Mononuclear cell (primary cell): ENCODE measurements around the gene TBC1D5. TPM values are rescaled to one million over a fixed set of nuclear protein-coding genes. Genes with fewer than 3 reads are reported as not detected.

Experiments
- H3K27me3 ChIP-seq: 2 replicates; pipeline ENCODE4 v1.6.0; 2011; ENCODE audit warnings: low read length, control low read depth; ENCODE audit not compliant: insufficient read depth
- H3K4me1 ChIP-seq: 2 replicates; pipeline ENCODE4 v1.5.1; 2011; ENCODE audit warnings: mild to moderate bottlenecking, low read length, control low read depth; ENCODE audit not compliant: insufficient read depth
- H3K4me3 ChIP-seq: 2 replicates; pipeline ENCODE4 v1.5.1; 2011; ENCODE audit warnings: mild to moderate bottlenecking, low read length, moderate library complexity
- H3K9me3 ChIP-seq: 2 replicates; pipeline ENCODE4 v1.5.1; 2011; ENCODE audit warnings: low read depth, mild to moderate bottlenecking, control low read depth, low read length
- total RNA-seq: library from RNA; depleted of rRNA; stranded (reverse); fragments of >200 nt; gene quantifications from one replicate; pipeline ENCODE4 v1.2.3, GENCODE V29; 2012

TBC1D5 gene
- total RNA-seq, 1 donor: 78.4 TPM

DNA sequence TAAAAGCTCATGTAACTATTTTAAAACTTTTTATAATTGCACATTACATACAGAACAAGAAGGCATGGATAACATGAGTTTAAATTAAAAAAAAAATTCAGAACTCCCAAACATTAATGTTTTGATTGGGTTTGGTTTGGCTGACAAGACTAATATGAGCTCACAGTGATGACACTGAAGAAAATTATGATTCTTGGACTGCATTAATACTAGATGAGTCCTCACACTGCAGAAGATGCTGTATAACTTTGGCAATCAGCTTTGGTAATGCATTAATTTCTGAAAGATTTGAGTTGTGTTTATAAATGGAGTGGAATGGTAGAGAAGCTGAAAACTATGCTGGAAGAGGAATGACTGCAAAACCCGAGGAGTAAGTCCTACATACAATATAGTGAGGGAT lies 498.8 kb downstream of the TBC1D5 start:
- H3K27me3 ChIP-seq: no peaks in the 10 kb centered on the region
- no peaks in the 10 kb centered on the region for H3K4me1 ChIP-seq
- H3K9me3 ChIP-seq: no peaks in the 10 kb centered on the region

DNA sequence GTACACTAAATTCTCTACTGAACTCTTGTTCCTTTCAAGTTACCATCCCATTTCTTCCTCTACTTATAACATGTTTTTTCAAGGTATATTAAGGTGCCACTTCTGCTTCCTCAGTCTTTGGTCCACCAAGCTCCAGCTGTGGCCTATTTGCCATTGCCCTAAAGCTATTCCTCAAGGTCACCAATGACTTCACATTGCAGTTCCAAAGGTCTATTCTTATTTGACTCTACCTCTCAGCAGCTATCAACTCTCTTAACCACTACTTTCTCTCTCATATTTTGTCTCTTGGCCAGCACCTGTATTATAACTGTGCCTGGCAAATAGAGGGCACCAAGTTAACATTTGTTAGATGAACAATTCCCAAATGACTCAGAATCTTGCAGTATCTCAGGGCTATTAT lies 503.0 kb downstream of the TBC1D5 start:
- Histone ChIP-seq H3K4me3 (no peak overlapping the region), H3K9me3 (no peaks in the 10 kb centered on the region), H3K4me1 (no peaks in the 10 kb centered on the region), H3K27me3 (no peaks in the 10 kb centered on the region)

More for the DNA sequence above, 498.8 kb downstream of the TBC1D5 start:
- no peak overlapping the region for H3K4me3 ChIP-seq

DNA sequence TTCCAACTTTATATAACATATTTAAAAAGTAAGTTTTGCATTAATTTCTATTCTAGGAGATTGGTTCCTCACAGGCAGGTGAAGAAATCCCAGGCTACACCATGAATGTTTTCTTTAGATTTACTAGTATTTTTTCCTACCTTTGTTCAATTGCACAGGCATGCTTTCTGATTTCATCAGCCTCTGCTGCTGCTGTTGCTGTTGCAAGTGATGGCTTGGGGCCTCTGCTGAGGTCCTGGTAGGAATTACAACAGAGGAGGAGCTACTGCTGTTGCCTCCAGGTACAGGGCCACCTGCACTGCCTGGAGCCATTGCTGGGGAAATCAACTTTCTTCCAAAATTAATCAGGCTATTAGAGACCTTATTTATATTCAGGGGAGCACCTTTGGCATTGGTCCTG lies 504.4 kb downstream of the TBC1D5 start:
- Histone ChIP-seq H3K9me3 (no peaks in the 10 kb centered on the region), H3K4me1 (no peaks in the 10 kb centered on the region), H3K27me3 (no peaks in the 10 kb centered on the region), H3K4me3 (no peak overlapping the region)

DNA sequence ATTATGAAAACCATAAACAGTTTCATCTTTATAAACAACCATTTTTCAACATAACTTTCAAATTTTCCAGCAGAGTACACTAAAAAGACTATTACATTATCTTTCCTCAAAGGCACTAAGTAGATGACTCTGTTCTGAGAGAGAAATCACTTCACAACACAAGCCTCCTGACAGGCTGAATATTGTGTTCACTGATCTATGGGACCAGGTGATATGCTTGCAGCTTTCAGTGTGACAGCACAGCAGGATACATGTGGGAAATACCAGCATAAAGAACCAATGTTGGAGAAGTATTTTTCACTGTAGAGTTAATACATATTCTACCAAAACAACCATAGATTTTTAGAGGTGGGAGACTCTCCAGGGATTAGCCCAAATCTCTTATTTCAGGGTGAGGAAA lies 507.1 kb downstream of the TBC1D5 start:
- Histone ChIP-seq H3K9me3 (no peaks in the 10 kb centered on the region), H3K4me1 (no peaks in the 10 kb centered on the region), H3K4me3 (no peak overlapping the region), H3K27me3 (no peaks in the 10 kb centered on the region)

DNA sequence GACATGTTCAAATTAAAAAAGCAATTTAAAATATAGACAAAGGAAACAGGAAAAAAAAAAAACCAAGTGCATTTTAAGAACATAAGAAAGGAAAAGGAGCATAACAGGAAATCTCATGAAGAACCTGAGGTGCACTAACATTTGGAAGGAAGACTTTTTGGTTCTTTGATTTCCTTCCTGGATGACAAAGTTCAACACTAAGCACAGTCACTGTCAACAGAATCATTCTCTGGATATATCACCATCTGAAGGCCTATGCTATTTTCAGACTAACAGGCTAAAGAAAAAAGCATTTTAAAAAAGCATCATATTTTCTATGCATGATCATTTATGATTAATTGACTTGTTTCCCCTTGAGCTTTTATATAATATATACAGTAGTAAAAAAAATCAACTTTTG lies 508.0 kb downstream of the TBC1D5 start:
- Histone ChIP-seq H3K4me3 (no peak overlapping the region), H3K27me3 (no peaks in the 10 kb centered on the region), H3K9me3 (no peaks in the 10 kb centered on the region), H3K4me1 (no peaks in the 10 kb centered on the region)

DNA sequence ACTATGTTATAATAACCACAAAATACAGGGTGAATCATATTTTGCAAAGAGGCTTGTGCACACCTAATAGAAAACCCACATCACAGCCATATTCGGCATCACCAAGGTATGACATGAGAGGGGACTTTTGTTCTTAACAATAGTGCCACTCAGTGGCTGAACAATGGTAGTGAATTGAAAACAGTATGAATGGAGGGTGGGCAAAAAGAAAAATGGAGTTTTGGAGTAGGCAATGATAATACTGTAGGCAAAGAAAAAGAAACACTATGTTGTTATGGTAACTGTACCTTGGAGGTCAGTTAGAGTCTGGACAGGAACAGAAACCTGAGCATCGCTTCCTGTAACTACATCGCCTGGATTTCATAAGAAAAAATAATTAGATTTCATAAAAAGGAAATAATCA lies 509.0 kb downstream of the TBC1D5 start:
- Histone ChIP-seq H3K27me3 (no peaks in the 10 kb centered on the region), H3K9me3 (no peaks in the 10 kb centered on the region), H3K4me3 (no peak overlapping the region)

DNA sequence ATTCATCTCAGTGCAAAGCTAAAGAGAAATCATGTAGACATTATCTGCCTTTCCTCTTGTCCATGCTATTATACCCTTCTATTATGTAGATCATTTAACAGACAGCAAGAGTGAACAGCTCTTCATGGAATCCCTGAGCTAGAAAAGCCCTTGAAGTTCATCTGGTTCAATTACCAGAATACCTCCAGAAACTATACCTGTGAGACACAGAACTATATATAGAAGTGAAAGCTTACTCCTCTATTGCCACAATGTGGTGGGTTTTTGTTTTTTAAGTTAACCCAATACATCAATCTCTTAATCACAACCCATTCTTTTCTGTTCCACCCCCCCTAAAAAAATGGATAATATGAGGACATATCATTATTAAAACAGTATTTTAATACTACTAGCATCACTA lies 510.0 kb downstream of the TBC1D5 start:
- Histone ChIP-seq H3K4me3 (no peak overlapping the region), H3K27me3 (no peaks in the 10 kb centered on the region), H3K4me1 (no peaks in the 10 kb centered on the region), H3K9me3 (no peaks in the 10 kb centered on the region)

More for the DNA sequence above, 509.0 kb downstream of the TBC1D5 start:
- no peaks in the 10 kb centered on the region for H3K4me1 ChIP-seq

DNA sequence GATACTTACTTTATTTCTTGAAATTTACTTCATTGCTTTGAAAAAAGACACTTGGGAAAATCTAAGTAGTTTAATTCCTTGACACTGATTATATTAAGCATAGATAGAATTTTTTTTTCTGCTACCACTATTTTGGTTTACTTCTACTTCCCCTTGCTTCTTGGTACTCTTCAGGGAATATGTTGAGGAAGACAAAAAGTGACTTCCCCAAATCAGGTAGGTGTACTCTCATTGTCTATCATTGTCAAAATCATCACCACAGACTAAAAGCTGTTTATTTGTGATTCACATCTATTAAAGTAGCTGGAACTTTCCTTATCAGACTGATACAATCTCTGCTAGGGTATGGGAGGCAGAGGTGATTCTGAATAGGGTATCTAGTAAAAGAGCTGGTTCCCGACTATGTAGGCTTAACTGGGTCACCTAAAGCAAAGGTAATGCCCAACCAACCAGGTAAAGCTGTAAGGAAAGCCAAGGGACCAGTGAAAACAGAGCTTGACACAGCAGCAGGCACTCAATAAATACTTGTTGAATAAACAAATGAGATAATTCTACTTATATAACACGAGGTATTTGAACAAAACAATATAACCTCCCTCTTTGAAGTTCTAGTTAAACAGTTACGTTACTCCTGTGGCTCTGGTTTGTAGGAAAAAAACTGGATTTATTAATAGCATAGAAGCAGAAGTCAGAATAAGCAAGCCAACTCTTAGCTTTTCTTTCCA lies 510.7 kb downstream of the TBC1D5 start:
- H3K27me3 ChIP-seq: no peaks in the 10 kb centered on the region
- no peak overlapping the region for H3K4me3 ChIP-seq
- no peaks in the 10 kb centered on the region for H3K4me1 ChIP-seq
- no peaks in the 10 kb centered on the region for H3K9me3 ChIP-seq

DNA sequence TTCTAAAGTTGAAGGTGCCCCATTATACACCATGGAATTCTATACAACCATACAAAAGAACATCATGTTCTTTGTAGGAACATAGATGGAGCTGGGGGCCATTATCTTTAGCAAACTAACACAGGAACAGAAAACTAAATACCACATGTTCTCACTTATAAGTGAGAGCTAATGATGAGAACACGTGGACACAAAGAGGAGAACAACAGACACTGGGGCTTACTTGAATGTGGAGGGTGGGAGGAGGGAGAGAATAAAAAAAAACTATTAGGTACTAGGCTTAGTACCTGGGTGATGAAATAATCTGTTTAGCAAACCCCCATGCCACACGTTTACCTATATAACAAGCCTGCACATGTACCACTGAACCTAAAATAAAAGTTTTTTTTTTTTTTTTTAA lies 515.0 kb downstream of the TBC1D5 start:
- Histone ChIP-seq H3K9me3 (no peaks in the 10 kb centered on the region), H3K4me1 (no peaks in the 10 kb centered on the region), H3K27me3 (no peaks in the 10 kb centered on the region), H3K4me3 (no peak overlapping the region)

DNA sequence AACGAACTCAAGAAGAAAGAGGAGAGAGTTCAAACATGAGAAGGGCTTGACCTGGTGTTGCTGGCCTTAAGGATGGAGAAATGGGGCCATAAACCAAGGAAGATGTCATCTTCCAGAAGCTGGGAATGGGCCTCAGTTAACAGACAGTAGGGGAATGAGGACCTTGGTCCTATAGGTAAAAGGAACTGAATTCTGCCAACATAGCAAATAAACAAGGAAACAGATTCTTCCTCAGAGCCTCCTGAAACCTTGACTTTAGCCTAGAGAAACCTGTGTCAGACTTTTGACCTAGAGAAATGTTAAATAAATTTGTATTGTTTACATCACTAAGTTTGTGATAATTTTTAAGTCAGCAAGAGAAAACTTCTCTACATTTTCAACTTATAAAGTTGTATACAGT lies 520.9 kb downstream of the TBC1D5 start:
- no peak overlapping the region for H3K4me3 ChIP-seq
- H3K9me3 ChIP-seq: no peaks in the 10 kb centered on the region
- H3K27me3 ChIP-seq: no peaks in the 10 kb centered on the region
- no peaks in the 10 kb centered on the region for H3K4me1 ChIP-seq

DNA sequence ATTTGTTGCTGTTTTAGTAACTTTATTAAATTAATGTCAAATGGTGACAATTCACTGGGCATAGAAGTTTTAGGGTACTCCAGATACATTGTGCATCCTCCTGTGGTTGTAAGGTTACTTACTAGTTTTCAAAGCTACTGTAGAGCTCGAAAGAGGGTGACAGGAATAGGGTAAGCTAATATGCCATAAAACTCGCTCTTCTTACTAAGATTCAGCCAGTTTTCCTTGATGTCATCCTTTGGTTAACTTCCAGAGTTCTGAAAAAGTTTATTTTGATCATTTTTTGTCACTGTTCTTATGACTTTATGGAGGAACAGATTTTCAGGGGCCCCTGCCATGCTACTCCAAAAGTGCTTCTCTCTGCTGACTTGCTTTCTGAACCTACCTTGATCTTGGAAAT lies 522.8 kb downstream of the TBC1D5 start:
- Histone ChIP-seq H3K4me3 (no peak overlapping the region), H3K27me3 (no peaks in the 10 kb centered on the region), H3K9me3 (no peaks in the 10 kb centered on the region), H3K4me1 (no peaks in the 10 kb centered on the region)

DNA sequence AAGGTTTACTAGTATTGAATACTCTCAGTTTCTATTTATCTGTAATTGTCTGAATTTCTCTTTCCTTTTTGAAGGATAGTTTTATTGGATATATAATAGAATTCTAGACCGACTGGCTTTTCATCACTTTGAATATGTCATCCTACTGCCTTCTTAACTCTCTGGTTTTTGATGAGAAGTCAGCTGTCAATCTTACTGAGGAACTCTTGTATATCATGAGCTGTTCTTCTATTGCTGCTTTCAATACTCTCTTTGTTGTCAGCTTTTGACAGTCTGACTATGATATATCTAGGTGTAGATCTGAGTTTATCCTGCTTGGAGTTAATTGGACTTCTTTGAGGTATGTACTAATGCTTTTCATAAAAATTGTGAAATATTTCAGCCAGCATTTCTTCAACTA lies 523.8 kb downstream of the TBC1D5 start:
- no peaks in the 10 kb centered on the region for H3K4me1 ChIP-seq
- H3K9me3 ChIP-seq: no peaks in the 10 kb centered on the region
- no peaks in the 10 kb centered on the region for H3K27me3 ChIP-seq
- no peak overlapping the region for H3K4me3 ChIP-seq

DNA sequence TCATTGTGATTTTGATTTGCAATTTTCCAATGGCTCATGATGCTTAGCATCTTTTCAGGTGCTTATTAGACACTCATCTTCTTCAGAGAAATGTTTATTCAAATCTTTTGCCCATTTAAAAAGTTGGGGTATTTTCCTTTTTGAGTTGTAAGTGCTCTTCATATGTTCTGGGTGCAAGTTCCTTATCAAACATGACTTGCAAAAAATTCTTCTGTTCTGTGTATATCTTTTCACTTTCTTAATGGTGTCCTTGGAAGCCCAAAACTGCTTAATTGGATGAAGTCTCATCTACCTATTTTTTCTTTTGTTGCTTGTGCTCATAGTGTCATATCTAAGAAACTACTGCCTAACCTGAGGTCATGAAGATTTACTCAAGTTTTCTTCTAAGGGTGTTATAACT lies 524.8 kb downstream of the TBC1D5 start:
- H3K4me1 ChIP-seq: no peaks in the 10 kb centered on the region
- H3K9me3 ChIP-seq: no peaks in the 10 kb centered on the region
- H3K4me3 ChIP-seq: no peak overlapping the region
- H3K27me3 ChIP-seq: no peaks in the 10 kb centered on the region

DNA sequence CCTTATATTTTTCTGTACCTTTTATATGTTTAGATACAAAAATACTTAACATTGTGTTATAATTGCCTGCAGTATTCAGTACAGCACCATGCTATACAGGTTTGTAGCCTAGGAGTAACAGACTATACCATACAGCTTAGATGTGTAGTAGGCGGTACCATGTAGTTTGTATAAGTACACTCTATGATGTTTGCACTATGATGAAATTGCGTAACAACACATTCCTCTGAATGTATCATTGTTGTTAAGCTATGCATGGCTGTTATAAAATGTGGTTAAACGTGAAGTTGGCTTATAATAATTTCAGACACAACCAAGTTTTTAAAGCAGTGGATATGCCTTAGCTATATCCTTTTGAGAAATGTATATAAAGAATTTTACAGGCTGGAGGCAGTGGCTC lies 529.3 kb downstream of the TBC1D5 start:
- Histone ChIP-seq H3K4me1 (no peaks in the 10 kb centered on the region), H3K4me3 (no peak overlapping the region), H3K9me3 (no peaks in the 10 kb centered on the region), H3K27me3 (no peaks in the 10 kb centered on the region)

DNA sequence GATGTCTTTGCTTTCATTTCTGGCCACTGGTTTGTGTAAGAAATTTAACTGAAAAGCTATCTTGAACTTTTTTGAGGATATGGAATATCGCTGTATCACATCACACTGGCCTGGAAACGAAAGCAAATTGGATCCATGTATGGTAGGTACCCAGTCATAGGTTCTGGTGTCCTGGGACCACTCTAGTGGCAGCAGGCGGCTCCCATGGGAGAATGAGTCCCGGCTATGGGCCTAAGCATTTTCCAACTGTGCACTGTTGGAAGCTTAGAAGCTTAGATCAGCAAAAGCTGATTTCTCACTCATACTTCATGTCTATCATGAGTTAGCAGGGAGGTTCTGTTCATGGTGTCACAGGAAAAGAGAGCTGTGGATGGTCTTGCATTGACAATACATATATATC lies 534.5 kb downstream of the TBC1D5 start:
- no peak overlapping the region for H3K4me3 ChIP-seq
- no peaks in the 10 kb centered on the region for H3K27me3 ChIP-seq

DNA sequence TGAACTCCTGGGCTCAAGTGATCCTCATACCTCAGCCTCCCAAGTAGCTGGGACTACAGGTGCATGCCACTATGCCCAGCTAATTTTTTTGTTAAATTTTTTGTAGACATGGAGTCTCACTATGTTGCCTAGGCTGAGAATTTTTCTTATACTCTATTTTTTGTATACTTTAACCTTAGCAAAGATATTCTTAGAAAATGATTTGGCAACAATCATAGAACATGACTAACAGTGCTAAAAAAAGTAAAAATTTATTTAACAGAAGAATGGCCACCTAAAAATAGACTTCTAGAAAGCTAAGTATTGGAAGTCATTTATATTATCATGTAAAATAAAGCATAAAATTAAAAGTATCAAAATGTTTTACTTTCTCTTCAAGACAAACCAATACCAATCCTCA lies 535.4 kb downstream of the TBC1D5 start:
- H3K4me1 ChIP-seq: no peaks in the 10 kb centered on the region
- H3K4me3 ChIP-seq: no peak overlapping the region
- H3K9me3 ChIP-seq: peaks cover 6% of the 10 kb centered on the region
- H3K27me3 ChIP-seq: no peaks in the 10 kb centered on the region

More for the DNA sequence above, 534.5 kb downstream of the TBC1D5 start:
- no peaks in the 10 kb centered on the region for H3K9me3 ChIP-seq
- H3K4me1 ChIP-seq: no peaks in the 10 kb centered on the region
